ENCODE data around the gene NDUFA7. TPM values are rescaled to one million over a fixed set of nuclear protein-coding genes. Genes with fewer than 3 reads are reported as not detected.
"Not testable (repeated sequence)": the region's sequence is repeated elsewhere in the genome, so short reads cannot be mapped to it uniquely, and the experiment has no call there.

NDUFA7 gene
- total RNA-seq, 1 donor from 2014 or later = not detected

GRCh38 chr19:8264248-8264647, 56.9 kb downstream of the NDUFA7 start:
- DNase-seq (ENCODE audit: low spot score) = not testable (repeated sequence)

- DNase-seq (ENCODE audit: low spot score) = no peak
These were observed 58.7 kb downstream of the NDUFA7 start for GRCh38 chr19:8262431-8262830.

- no peak for DNase-seq (ENCODE audit: low spot score)
These were observed 59.3 kb downstream of the NDUFA7 start for GRCh38 chr19:8261881-8262280.

GRCh38 chr19:8261347-8261746, 59.8 kb downstream of the NDUFA7 start:
- DNase-seq (ENCODE audit: low spot score) = no peak

Other genes starting within 250 kb of the NDUFA7 start
- gene FBN3, start 171.8 kb downstream of the NDUFA7 start, total RNA-seq (ENCODE audit: insufficient read depth, low replicate concordance) = under 0.01 TPM
- 17.8 TPM for gene CERS4, start 112.0 kb downstream of the NDUFA7 start, total RNA-seq (ENCODE audit: insufficient read depth, low replicate concordance)
- gene CD320, start 13.0 kb downstream of the NDUFA7 start, total RNA-seq (ENCODE audit: insufficient read depth, low replicate concordance) = 4.1 TPM
- 424 TPM for gene RPS28, start 121 bp upstream of the NDUFA7 start, total RNA-seq (ENCODE audit: insufficient read depth, low replicate concordance)
- 3.9 TPM for gene KANK3, start 21.9 kb upstream of the NDUFA7 start, total RNA-seq (ENCODE audit: insufficient read depth, low replicate concordance)
- gene ANGPTL4, start 42.8 kb upstream of the NDUFA7 start, total RNA-seq (ENCODE audit: insufficient read depth, low replicate concordance) = 5.3 TPM
- gene RAB11B, start 69.0 kb upstream of the NDUFA7 start, total RNA-seq (ENCODE audit: insufficient read depth, low replicate concordance) = 42.6 TPM
- gene MARCHF2, start 91.9 kb upstream of the NDUFA7 start, total RNA-seq (ENCODE audit: insufficient read depth, low replicate concordance) = 77.0 TPM
- 109 TPM for gene HNRNPM, start 123.6 kb upstream of the NDUFA7 start, total RNA-seq (ENCODE audit: insufficient read depth, low replicate concordance)
- gene PRAM1, start 181.3 kb upstream of the NDUFA7 start, total RNA-seq (ENCODE audit: insufficient read depth, low replicate concordance) = 0.72 TPM
- gene ZNF414, start 192.8 kb upstream of the NDUFA7 start, total RNA-seq (ENCODE audit: insufficient read depth, low replicate concordance) = 6.3 TPM